Measurements from ENCODE around the gene MACROH2A1. TPM values are rescaled to one million over a fixed set of nuclear protein-coding genes. Genes with fewer than 3 reads are reported as not detected.

MACROH2A1 gene
- polyA plus RNA-seq, 3 donors = 225 to 249 (median 225) TPM

- DNase-seq = no peak
Observed at GRCh38 chr5:135360278-135361274, 38.5 kb downstream of the MACROH2A1 start.

GRCh38 chr5:135359374-135360165 lies 39.5 kb downstream of the MACROH2A1 start:
- no peak for DNase-seq

GRCh38 chr5:135357685-135358084 lies 41.3 kb downstream of the MACROH2A1 start:
- DNase-seq = no peak

- no peak for DNase-seq
Observed at GRCh38 chr5:135356522-135357318, 42.3 kb downstream of the MACROH2A1 start.

- DNase-seq = no peak
Observed at GRCh38 chr5:135355169-135355568, 43.9 kb downstream of the MACROH2A1 start.

GRCh38 chr5:135353952-135354721 lies 44.9 kb downstream of the MACROH2A1 start:
- no peak for DNase-seq

- no peak for DNase-seq
Observed at GRCh38 chr5:135350536-135350935, 48.5 kb downstream of the MACROH2A1 start.

GRCh38 chr5:135349886-135350285 lies 49.1 kb downstream of the MACROH2A1 start:
- no peak for DNase-seq

GRCh38 chr5:135349451-135349850 lies 49.6 kb downstream of the MACROH2A1 start:
- DNase-seq = no peak

GRCh38 chr5:135348918-135349317 lies 50.1 kb downstream of the MACROH2A1 start:
- DNase-seq = no peak

- DNase-seq = no peak
Observed at GRCh38 chr5:135347392-135347791, 51.6 kb downstream of the MACROH2A1 start.

GRCh38 chr5:135345956-135346731 lies 52.9 kb downstream of the MACROH2A1 start:
- DNase-seq = no peak

GRCh38 chr5:135344349-135344748 lies 54.7 kb downstream of the MACROH2A1 start:
- no peak for DNase-seq

- DNase-seq = no peak
Observed at GRCh38 chr5:135343413-135343812, 55.6 kb downstream of the MACROH2A1 start.

GRCh38 chr5:135342551-135342875 lies 56.5 kb downstream of the MACROH2A1 start:
- DNase-seq = no peak

GRCh38 chr5:135341696-135342550 lies 57.1 kb downstream of the MACROH2A1 start:
- no peak for DNase-seq

GRCh38 chr5:135341016-135341666 lies 57.9 kb downstream of the MACROH2A1 start:
- no peak for DNase-seq

- DNase-seq = no peak
Observed at GRCh38 chr5:135340568-135340967, 58.5 kb downstream of the MACROH2A1 start.

- DNase-seq = no peak
Observed at GRCh38 chr5:135339623-135340022, 59.4 kb downstream of the MACROH2A1 start.

Data from renal pelvis (tissue), 4 donors.